A673 (cell line): Measurements from ENCODE around the gene C9orf78. TPM values are rescaled to one million over a fixed set of nuclear protein-coding genes. Genes with fewer than 3 reads are reported as not detected.

Experiments
- BruUV-seq: library from RNA; stranded (reverse); fragments of 400-500 nt; replicated peaks from 2 replicates; lab custom pipeline; 2021; lab: Mats Ljungman, UMichigan
- CTCF ChIA-PET: fragments of 300-600 bp; sonication (Branson Sonifier 250); formaldehyde crosslinking; loops from one replicate; lab custom pipeline; 2022; ENCODE audit warnings: antibody characterized with exemption; lab: Charles Lee
- POLR2A ChIA-PET: fragments of 300-600 bp; sonication (Branson Sonifier 250); formaldehyde crosslinking; loops from one replicate; lab custom pipeline; 2022; ENCODE audit warnings: antibody characterized with exemption; ENCODE audit not compliant: low non-redundant PET; lab: Charles Lee
- DNase-seq: peaks from one replicate; pipeline ENCODE4 v3.0.0-alpha.2; 2015; ENCODE audit warnings: low spot score
- H3K27ac ChIP-seq: fragments of 200-600 bp; sonication (generic); 2 replicates; pipeline ENCODE4 v1.5.1; 2016; ENCODE audit warnings: mixed run types, low read depth, mild to moderate bottlenecking, mixed read lengths, antibody characterized with exemption, low read length; ENCODE audit not compliant: poor library complexity, severe bottlenecking
- H3K27me3 ChIP-seq: fragments of 200-600 bp; sonication (generic); replicated peaks from 2 replicates; pipeline ENCODE4 v1.6.1; 2017; ENCODE audit warnings: mixed run types, low read depth, mild to moderate bottlenecking, mixed read lengths, antibody characterized with exemption, low read length; ENCODE audit not compliant: insufficient read depth, poor library complexity
- H3K36me3 ChIP-seq: fragments of 200-600 bp; sonication (generic); 2 replicates; pipeline ENCODE4 v1.6.1; 2016; ENCODE audit warnings: mixed run types, mild to moderate bottlenecking, mixed read lengths, antibody characterized with exemption, low read length; ENCODE audit not compliant: insufficient read depth, poor library complexity, severe bottlenecking
- H3K4me1 ChIP-seq: fragments of 200-600 bp; sonication (generic); 2 replicates; pipeline ENCODE4 v1.6.1; 2017; ENCODE audit warnings: mixed run types, mild to moderate bottlenecking, mixed read lengths, antibody characterized with exemption, low read length; ENCODE audit not compliant: insufficient read depth, poor library complexity, severe bottlenecking
- H3K4me3 ChIP-seq: fragments of 200-600 bp; sonication (generic); 2 replicates; pipeline ENCODE4 v1.5.1; 2016; ENCODE audit warnings: low read depth, mixed run types, mild to moderate bottlenecking, mixed read lengths, low read length; ENCODE audit not compliant: poor library complexity, severe bottlenecking
- H3K9me3 ChIP-seq: fragments of 200-600 bp; sonication (generic); 2 replicates; pipeline ENCODE4 v1.6.1; 2016; ENCODE audit warnings: mixed run types, low read depth, mild to moderate bottlenecking, mixed read lengths, antibody characterized with exemption, low read length; ENCODE audit not compliant: poor library complexity, severe bottlenecking
- EZH2 ChIP-seq: fragments of 200-600 bp; sonication (generic); IDR thresholded peaks from 2 replicates; pipeline ENCODE4 v1.6.1; 2017; ENCODE audit warnings: borderline replicate concordance, low read depth, mild to moderate bottlenecking, mixed read lengths, antibody characterized with exemption, low read length; ENCODE audit not compliant: poor library complexity, severe bottlenecking
- intact Hi-C: fragments of 100-400 bp; cut with micrococcal nuclease; formaldehyde crosslinking; loops from one replicate; pipeline ENCODE4 v1.10.0; 2022; ENCODE audit not compliant: unreplicated experiment
- total RNA-seq: library from RNA; stranded (reverse); gene quantifications from 2 replicates; pipeline ENCODE4 v1.2.3, GENCODE V29; 2021
- TF ChIP-seq, protein P1 (sequence below): fragments of 300-800, 200-600 bp; sonication (generic); conservative IDR thresholded peaks from 2 replicates; pipeline ENCODE4 v1.5.1; 2017; ENCODE audit warnings: low read depth, mild to moderate bottlenecking, antibody characterized with exemption, low read length, moderate library complexity, mixed read lengths

The C9orf78 gene
- total RNA-seq, 1 experiment from 2014 or later, result 60.4 TPM

DNA sequence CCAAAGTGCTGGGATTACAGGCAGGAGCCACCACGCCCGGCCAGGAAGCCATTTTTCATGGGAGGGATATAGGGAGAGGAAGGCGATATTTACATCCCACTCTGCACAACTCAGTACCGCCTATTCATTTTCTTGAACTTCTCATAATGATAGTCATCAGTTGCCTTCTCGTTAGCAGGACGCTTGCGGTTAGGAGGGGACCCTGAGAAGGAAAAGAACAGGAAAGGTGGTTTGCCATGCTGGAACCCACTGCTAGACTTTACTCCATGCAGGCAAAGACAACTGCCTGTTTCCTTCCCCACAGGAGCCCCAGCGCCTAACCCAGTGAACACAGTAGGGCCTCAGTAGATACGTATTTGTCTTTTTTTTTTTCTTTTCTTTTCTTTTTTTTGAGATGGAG lies 7.0 kb downstream of the C9orf78 start:
- CTCF ChIA-PET, result no interaction called here
- POLR2A ChIA-PET, result no interaction called here

DNA sequence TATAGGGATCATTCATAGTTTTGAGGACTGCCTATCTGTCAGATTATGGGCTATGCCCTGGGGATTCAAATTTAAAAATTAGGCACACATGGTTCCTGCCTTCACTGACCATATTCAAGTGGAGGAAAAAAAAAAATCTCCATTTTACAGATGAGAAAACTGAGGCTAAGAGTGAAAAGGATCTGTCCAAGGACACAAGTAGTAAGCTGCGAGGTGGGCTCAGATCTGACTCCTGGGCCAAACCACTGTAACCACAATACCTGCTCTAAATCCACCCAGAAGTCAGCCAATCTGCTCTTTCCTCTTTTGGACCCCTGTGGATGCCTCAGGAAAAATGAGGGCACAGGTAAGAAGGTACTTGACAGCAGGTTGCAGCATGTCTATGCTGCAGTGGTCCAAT lies 8.3 kb downstream of the C9orf78 start:
- DNase-seq, result no peak
- no peak overlapping the region for H3K4me3 ChIP-seq
- TF ChIP-seq, protein P1, sequence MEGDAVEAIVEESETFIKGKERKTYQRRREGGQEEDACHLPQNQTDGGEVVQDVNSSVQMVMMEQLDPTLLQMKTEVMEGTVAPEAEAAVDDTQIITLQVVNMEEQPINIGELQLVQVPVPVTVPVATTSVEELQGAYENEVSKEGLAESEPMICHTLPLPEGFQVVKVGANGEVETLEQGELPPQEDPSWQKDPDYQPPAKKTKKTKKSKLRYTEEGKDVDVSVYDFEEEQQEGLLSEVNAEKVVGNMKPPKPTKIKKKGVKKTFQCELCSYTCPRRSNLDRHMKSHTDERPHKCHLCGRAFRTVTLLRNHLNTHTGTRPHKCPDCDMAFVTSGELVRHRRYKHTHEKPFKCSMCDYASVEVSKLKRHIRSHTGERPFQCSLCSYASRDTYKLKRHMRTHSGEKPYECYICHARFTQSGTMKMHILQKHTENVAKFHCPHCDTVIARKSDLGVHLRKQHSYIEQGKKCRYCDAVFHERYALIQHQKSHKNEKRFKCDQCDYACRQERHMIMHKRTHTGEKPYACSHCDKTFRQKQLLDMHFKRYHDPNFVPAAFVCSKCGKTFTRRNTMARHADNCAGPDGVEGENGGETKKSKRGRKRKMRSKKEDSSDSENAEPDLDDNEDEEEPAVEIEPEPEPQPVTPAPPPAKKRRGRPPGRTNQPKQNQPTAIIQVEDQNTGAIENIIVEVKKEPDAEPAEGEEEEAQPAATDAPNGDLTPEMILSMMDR, result no peak
- no peak for TF ChIP-seq EZH2
- no peaks in the 10 kb centered on the region for H3K9me3 ChIP-seq
- ChIA-PET POLR2A (interaction anchor here (0.6 kb wide), 1 partner anchor 1603 kb away, joined by 6 read pairs; no protein-coding TSS in a partner anchor), CTCF (no interaction called here)
- H3K27me3 ChIP-seq, result no peaks in the 10 kb centered on the region
- H3K4me1 ChIP-seq, result no peaks in the 10 kb centered on the region
- no TSS peak for BruUV-seq
- no peak overlapping the region for H3K27ac ChIP-seq
- peaks cover 33% of the 10 kb centered on the region for H3K36me3 ChIP-seq
- intact Hi-C loops, result no loop called here

More for the DNA sequence above, 7.0 kb downstream of the C9orf78 start:
- no peak for TF ChIP-seq EZH2
- TF ChIP-seq, protein P1, result no peak
- Histone ChIP-seq H3K36me3 (peaks cover 30% of the 10 kb centered on the region), H3K9me3 (no peaks in the 10 kb centered on the region), H3K27me3 (no peaks in the 10 kb centered on the region), H3K4me1 (no peaks in the 10 kb centered on the region), H3K27ac (no peak overlapping the region), H3K4me3 (no peak overlapping the region)
- no peak for DNase-seq
- no TSS peak for BruUV-seq
- intact Hi-C loops, result no loop called here

DNA sequence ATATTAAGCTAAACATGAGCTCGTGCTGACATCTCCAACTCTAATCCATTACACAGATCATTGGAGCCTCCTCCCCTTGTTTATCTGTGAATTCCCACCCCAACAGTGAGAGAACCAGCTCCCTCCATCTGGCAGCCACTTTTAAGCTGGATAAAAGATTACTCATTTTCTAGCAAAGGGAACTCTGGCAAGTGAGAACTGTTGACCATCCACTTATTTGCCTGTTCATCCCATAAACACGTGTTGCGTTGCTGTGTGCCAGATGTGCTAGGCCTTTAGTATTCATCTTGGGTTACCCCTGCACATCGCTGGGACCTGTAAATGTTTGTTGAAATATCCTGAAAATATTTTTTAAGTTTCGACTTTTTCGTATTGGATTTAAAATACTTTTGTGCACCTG lies 8.7 kb downstream of the C9orf78 start:
- peaks cover 32% of the 10 kb centered on the region for H3K36me3 ChIP-seq
- POLR2A ChIA-PET, result no interaction called here

More for the DNA sequence above, 8.7 kb downstream of the C9orf78 start:
- intact Hi-C loops, result no loop called here
- Histone ChIP-seq H3K27ac (no peak overlapping the region), H3K27me3 (no peaks in the 10 kb centered on the region), H3K9me3 (no peaks in the 10 kb centered on the region), H3K4me3 (no peak overlapping the region), H3K4me1 (no peaks in the 10 kb centered on the region)
- TF ChIP-seq, protein P1, result no peak
- TF ChIP-seq EZH2, result no peak
- DNase-seq, result no peak
- CTCF ChIA-PET, result no interaction called here
- BruUV-seq, result no TSS peak
